K562 (cell line): ENCODE data around the gene DCST1.

ENCODE experiments used
- CHD4 ChIP-seq: fragments of 200-600 bp; sonication (generic); IDR thresholded peaks from 3 replicates; pipeline ENCODE4 v1.6.1; 2012; ENCODE audit warnings: low read depth, mild to moderate bottlenecking, mixed read lengths, low read length, inconsistent platforms; ENCODE audit not compliant: insufficient read depth, insufficient replicate concordance, poor library complexity, severe bottlenecking
- CTBP1 ChIP-seq: fragments of 450-650 bp; IDR thresholded peaks from 2 replicates; pipeline ENCODE4 v1.6.1; 2016; ENCODE audit warnings: borderline replicate concordance
- FOXJ3 ChIP-seq: sonication (generic); formaldehyde crosslinking; IDR thresholded peaks from 2 replicates; pipeline ENCODE4 v1.4.0; 2020; ENCODE audit warnings: mild to moderate bottlenecking, missing genetic modification reagents
- ZC3H11A ChIP-seq: IDR thresholded peaks from 2 replicates; pipeline ENCODE4 v1.6.1; 2012; ENCODE audit warnings: low read depth, low read length, improper control_type of control experiment
- TF ChIP-seq, protein P1 (sequence below), 2 experiments: fragments of 450-650 bp in 1 of 2; sonication (generic) in 1 of 2; formaldehyde crosslinking in 1 of 2; IDR thresholded peaks in 1 of 2; conservative IDR thresholded peaks in 1 of 2; 2 replicates each; pipeline versions ENCODE4 v1.6.1 to v1.8.1; 2016 to 2023; ENCODE audit warnings: mild to moderate bottlenecking in 2 of 2, moderate library complexity in 2 of 2, inconsistent platforms in 1 of 2, missing genetic modification reagents in 1 of 2
- TF ChIP-seq, protein P2 (sequence below), 3 experiments: IDR thresholded peaks in 2 of 3; conservative IDR thresholded peaks in 1 of 3; 2 replicates each; pipeline ENCODE4 v1.5.1; 2011 to 2012; ENCODE audit warnings: low read length in 3 of 3, mild to moderate bottlenecking in 3 of 3, control low read depth in 2 of 3, improper control_type of control experiment in 1 of 3, inconsistent platforms in 1 of 3, low read depth in 1 of 3, mixed read lengths in 1 of 3, moderate library complexity in 1 of 3; ENCODE audit not compliant: insufficient read depth in 2 of 3

DNA sequence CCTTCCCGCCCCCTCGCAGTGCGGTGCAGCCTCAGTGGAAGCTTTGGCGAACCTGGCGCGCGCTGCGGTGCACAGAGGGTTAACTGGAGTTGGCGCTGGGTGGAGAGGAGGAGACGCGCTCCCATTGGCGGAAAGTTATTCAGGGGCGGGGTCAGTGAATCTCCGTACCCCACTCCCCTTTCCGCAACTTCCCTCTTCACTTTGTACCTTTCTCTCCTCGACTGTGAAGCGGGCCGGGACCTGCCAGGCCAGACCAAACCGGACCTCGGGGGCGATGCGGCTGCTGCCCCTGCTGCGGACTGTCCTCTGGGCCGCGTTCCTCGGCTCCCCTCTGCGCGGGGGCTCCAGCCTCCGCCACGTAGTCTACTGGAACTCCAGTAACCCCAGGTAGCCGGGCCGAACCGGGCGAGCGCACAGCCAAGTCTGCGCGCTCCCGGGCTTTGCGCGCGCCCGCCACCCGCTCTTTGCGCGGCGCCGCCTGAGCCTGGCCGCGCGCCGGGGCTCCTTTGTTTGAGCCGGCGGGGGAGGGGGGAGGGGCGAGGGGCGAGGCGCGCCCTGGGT lies 30.0 kb downstream of the DCST1 start, which contains the start of gene EFNA4:
- TF ChIP-seq, protein P1, sequence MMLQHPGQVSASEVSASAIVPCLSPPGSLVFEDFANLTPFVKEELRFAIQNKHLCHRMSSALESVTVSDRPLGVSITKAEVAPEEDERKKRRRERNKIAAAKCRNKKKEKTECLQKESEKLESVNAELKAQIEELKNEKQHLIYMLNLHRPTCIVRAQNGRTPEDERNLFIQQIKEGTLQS (IDR thresholded peaks at IDR 0.05), result no peak
- TF ChIP-seq, protein P1 (CRISPR knock-in tag; conservative IDR thresholded peaks at IDR 0.05), result no peak
- TF ChIP-seq CTBP1, result peak; percentile 80
- no peak for TF ChIP-seq CHD4
- no peak for TF ChIP-seq ZC3H11A
- TF ChIP-seq, protein P2, sequence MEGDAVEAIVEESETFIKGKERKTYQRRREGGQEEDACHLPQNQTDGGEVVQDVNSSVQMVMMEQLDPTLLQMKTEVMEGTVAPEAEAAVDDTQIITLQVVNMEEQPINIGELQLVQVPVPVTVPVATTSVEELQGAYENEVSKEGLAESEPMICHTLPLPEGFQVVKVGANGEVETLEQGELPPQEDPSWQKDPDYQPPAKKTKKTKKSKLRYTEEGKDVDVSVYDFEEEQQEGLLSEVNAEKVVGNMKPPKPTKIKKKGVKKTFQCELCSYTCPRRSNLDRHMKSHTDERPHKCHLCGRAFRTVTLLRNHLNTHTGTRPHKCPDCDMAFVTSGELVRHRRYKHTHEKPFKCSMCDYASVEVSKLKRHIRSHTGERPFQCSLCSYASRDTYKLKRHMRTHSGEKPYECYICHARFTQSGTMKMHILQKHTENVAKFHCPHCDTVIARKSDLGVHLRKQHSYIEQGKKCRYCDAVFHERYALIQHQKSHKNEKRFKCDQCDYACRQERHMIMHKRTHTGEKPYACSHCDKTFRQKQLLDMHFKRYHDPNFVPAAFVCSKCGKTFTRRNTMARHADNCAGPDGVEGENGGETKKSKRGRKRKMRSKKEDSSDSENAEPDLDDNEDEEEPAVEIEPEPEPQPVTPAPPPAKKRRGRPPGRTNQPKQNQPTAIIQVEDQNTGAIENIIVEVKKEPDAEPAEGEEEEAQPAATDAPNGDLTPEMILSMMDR (IDR thresholded peaks at IDR 0.05 in 2 of 3, conservative IDR thresholded peaks at IDR 0.05 in 1 of 3; ENCODE audit: insufficient read depth in 2 of 3, low read depth in 1 of 3, low read length in 3 of 3), result no peak
- TF ChIP-seq FOXJ3, result no peak
